ENCODE data around the gene PSMB2. TPM values are rescaled to one million over a fixed set of nuclear protein-coding genes. Genes with fewer than 3 reads are reported as not detected.

Gene PSMB2
- total RNA-seq, 1 donor from 2014 or later = 69.9 TPM

DNA sequence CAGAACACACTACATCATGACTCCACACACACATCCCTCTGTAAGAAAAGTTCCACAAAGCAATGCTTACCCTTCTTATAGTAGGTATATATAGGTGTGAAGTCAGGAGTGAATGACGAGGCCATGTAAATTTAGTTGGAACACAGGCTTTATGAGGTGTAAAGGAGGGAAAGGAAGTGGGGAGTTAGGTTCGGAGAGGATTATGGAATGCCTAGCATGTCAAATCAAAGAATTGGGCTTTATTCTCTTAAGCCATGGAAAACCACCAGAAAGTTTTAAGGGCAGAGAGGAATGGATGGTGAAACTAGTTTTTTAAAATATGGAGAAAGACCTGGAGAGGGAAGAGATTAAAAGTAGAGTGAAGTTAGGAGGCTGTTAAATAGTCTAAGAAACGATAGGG, 41.9 kb downstream of the PSMB2 start:
- no peak overlapping the region for H3K4me3 Mint-ChIP-seq (ENCODE audit: unreplicated experiment)
- TF ChIP-seq, protein P1, sequence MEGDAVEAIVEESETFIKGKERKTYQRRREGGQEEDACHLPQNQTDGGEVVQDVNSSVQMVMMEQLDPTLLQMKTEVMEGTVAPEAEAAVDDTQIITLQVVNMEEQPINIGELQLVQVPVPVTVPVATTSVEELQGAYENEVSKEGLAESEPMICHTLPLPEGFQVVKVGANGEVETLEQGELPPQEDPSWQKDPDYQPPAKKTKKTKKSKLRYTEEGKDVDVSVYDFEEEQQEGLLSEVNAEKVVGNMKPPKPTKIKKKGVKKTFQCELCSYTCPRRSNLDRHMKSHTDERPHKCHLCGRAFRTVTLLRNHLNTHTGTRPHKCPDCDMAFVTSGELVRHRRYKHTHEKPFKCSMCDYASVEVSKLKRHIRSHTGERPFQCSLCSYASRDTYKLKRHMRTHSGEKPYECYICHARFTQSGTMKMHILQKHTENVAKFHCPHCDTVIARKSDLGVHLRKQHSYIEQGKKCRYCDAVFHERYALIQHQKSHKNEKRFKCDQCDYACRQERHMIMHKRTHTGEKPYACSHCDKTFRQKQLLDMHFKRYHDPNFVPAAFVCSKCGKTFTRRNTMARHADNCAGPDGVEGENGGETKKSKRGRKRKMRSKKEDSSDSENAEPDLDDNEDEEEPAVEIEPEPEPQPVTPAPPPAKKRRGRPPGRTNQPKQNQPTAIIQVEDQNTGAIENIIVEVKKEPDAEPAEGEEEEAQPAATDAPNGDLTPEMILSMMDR (IDR thresholded peaks at IDR 0.05; ENCODE audit: unreplicated experiment) = no peak
- peaks cover 22% of the 10 kb centered on the region for H3K36me3 Mint-ChIP-seq (ENCODE audit: low read depth, unreplicated experiment)
- H3K4me1 Mint-ChIP-seq (ENCODE audit: unreplicated experiment) = no peaks in the 10 kb centered on the region
- no peak overlapping the region for H3K27ac Mint-ChIP-seq (ENCODE audit: unreplicated experiment)
- H3K27me3 Mint-ChIP-seq (ENCODE audit: unreplicated experiment) = no peaks in the 10 kb centered on the region
- no peaks in the 10 kb centered on the region for H3K9me3 Mint-ChIP-seq (ENCODE audit: unreplicated experiment)
- DNase-seq (ENCODE audit: low spot score) = no peak

DNA sequence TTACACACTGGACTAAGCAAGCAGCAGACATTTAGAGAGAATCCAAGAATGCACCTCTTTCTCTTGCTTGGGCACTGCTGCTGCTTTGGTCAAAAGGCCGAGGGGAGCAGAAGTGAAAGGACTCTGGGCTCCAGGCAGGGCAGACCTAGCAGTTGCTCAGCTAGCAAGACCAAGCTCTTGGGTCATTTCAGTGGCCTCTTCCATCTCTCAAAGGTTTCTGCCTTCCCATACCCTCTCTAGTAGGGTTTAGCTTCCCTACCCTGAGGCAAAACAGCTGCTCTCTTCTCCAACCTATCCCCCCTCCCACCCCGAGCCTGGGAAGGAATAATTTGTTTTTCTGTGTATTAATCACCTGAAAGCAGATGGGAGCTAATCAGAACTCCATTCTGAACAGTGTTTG, 42.4 kb downstream of the PSMB2 start:
- Mint-ChIP-seq H3K4me1 (ENCODE audit: unreplicated experiment) (no peaks in the 10 kb centered on the region), H3K4me3 (ENCODE audit: unreplicated experiment) (no peak overlapping the region), H3K9me3 (ENCODE audit: unreplicated experiment) (no peaks in the 10 kb centered on the region), H3K36me3 (ENCODE audit: low read depth, unreplicated experiment) (peaks cover 18% of the 10 kb centered on the region), H3K27me3 (ENCODE audit: unreplicated experiment) (no peaks in the 10 kb centered on the region), H3K27ac (ENCODE audit: unreplicated experiment) (no peak overlapping the region)
- DNase-seq (ENCODE audit: low spot score) = no peak
- TF ChIP-seq, protein P1 (IDR thresholded peaks at IDR 0.05; ENCODE audit: unreplicated experiment) = no peak

DNA sequence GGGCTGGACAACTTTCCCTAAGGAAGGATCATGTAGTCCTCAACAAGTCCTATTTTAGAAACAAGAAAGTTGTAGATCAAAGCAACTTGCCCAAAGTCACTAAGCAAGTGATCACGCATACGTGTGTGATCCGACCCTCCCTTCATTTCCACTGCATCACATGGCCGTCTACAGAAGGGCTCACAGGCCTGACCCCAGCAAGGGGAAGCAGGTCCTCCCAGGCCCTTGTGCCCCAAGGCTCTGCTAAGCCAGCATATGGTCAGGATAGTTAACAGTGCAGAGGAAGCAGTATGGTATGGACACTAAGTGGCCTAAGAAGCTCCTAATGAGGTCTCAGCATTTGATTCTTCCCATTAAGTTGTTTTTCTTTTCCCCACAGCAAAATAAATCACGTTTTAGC, 43.5 kb downstream of the PSMB2 start:
- Mint-ChIP-seq H3K9me3 (ENCODE audit: unreplicated experiment) (no peaks in the 10 kb centered on the region), H3K4me3 (ENCODE audit: unreplicated experiment) (no peak overlapping the region), H3K27ac (ENCODE audit: unreplicated experiment) (no peak overlapping the region), H3K27me3 (ENCODE audit: unreplicated experiment) (peaks cover under 1% of the 10 kb centered on the region), H3K4me1 (ENCODE audit: unreplicated experiment) (no peaks in the 10 kb centered on the region), H3K36me3 (ENCODE audit: low read depth, unreplicated experiment) (peaks cover 11% of the 10 kb centered on the region)
- DNase-seq (ENCODE audit: low spot score) = no peak
- TF ChIP-seq, protein P1 (IDR thresholded peaks at IDR 0.05; ENCODE audit: unreplicated experiment) = no peak

DNA sequence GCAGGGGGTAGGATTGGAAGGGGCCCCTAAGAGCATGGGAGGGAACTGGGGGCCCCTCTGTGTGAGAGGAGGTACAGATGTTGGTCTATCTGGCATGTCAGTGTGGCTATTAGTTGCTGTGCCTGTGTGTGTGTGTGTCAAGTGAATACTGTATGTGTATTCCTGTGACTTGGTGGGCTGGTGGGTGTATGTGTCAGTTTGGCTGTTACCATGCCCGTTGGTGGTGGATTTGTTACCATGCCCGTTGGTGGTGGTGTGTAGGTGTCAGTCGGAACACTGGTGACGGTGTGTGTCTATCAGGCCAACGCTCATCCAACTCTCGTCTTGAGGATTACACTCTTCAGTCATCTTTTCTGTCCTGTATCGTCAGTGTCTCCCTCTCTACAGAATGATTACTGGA, 45.6 kb downstream of the PSMB2 start:
- DNase-seq (ENCODE audit: low spot score) = no peak
- TF ChIP-seq, protein P1 (IDR thresholded peaks at IDR 0.05; ENCODE audit: unreplicated experiment) = no peak
- H3K27me3 Mint-ChIP-seq (ENCODE audit: unreplicated experiment) = peaks cover 8% of the 10 kb centered on the region
- no peak overlapping the region for H3K4me3 Mint-ChIP-seq (ENCODE audit: unreplicated experiment)
- no peaks in the 10 kb centered on the region for H3K4me1 Mint-ChIP-seq (ENCODE audit: unreplicated experiment)
- H3K27ac Mint-ChIP-seq (ENCODE audit: unreplicated experiment) = no peak overlapping the region
- no peaks in the 10 kb centered on the region for H3K9me3 Mint-ChIP-seq (ENCODE audit: unreplicated experiment)
- H3K36me3 Mint-ChIP-seq (ENCODE audit: low read depth, unreplicated experiment) = peaks cover 13% of the 10 kb centered on the region

DNA sequence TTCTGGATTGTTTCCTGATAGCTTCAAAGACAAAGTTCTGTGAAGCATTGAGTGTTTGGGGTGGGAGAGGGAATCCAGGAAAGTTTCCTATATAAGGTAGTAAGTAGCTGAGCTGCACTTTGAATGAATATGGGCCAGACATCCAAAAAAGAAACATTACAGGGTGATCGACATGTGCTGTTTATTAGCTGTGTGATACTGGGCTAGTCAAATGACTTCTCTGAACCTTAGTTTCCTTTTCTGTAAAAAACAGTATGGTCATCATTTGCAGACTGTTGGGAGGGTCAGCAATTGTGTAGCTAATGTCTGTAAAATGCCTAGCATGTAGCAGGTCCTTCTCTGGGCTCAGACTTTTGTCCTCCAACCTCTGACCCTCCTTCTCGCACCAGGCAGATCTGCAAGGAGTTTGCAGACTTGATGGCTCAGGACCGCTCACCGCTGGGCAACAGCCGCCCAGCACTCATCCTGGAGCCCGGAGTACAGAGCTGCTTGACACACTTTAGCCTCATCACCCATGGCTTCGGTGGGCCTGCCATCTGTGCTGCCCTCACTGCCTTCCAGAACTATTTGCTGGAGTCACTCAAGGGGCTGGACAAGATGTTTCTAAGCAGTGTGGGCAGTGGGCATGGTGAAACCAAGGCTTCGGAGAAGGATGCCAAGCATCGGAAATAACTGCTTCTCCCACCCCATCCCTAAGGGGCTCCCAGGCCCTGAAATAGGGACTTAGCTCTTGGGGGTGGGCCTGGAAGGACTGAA, 47.1 kb downstream of the PSMB2 start:
- DNase-seq (ENCODE audit: low spot score) = no peak
- Mint-ChIP-seq H3K27me3 (ENCODE audit: unreplicated experiment) (peaks cover 13% of the 10 kb centered on the region), H3K36me3 (ENCODE audit: low read depth, unreplicated experiment) (peaks cover 17% of the 10 kb centered on the region), H3K4me1 (ENCODE audit: unreplicated experiment) (peaks cover 3% of the 10 kb centered on the region), H3K9me3 (ENCODE audit: unreplicated experiment) (no peaks in the 10 kb centered on the region), H3K4me3 (ENCODE audit: unreplicated experiment) (no peak overlapping the region), H3K27ac (ENCODE audit: unreplicated experiment) (no peak overlapping the region)
- TF ChIP-seq, protein P1 (IDR thresholded peaks at IDR 0.05; ENCODE audit: unreplicated experiment) = no peak

All from endothelial cell (in vitro differentiated cells).